GM12873 (cell line): Measurements from ENCODE around the gene NPAS3.

ENCODE experiments used
- TF ChIP-seq, protein P1 (sequence below): IDR thresholded peaks from 2 replicates; pipeline ENCODE4 v1.5.1; 2012; ENCODE audit warnings: low read depth, mild to moderate bottlenecking, moderate library complexity, low read length, control low read depth; ENCODE audit not compliant: insufficient read depth; ENCODE audit errors: missing control alignments

The NPAS3 gene

DNA sequence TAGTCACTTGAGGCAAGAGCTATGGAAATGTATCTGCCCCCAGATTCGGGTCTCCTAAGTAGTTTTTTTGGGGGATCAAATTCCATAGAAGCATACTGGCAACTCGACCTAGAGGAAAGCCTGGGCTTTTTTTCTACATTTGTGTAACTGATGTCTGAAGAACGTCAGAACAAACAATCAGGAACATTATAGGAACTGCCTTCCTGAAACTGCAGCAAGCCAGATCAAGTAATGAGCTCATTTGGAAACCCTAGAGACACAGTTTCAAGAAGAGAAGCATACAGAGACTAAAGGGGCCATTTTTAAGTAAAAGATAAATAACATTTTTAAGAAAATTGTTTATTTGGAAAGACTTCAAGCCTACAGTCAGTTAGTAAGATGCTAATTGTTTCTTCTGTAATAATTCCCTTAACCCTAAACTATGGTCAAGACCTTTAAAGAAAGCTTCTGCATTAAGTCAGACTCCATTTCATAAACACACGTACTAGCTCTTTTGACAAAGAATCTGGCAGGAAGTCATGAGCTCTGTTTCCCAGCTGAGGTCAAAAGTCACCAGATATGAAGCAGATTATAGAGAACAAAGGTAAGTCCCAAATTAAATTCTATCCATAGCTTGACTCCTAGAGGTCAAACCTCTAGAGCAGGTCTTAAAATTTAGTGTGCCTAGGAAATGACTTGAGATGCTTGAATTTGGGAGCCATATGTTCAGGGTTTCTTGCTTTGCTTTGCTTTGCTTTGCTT lies 899.4 kb downstream of the NPAS3 start:
- TF ChIP-seq, protein P1, sequence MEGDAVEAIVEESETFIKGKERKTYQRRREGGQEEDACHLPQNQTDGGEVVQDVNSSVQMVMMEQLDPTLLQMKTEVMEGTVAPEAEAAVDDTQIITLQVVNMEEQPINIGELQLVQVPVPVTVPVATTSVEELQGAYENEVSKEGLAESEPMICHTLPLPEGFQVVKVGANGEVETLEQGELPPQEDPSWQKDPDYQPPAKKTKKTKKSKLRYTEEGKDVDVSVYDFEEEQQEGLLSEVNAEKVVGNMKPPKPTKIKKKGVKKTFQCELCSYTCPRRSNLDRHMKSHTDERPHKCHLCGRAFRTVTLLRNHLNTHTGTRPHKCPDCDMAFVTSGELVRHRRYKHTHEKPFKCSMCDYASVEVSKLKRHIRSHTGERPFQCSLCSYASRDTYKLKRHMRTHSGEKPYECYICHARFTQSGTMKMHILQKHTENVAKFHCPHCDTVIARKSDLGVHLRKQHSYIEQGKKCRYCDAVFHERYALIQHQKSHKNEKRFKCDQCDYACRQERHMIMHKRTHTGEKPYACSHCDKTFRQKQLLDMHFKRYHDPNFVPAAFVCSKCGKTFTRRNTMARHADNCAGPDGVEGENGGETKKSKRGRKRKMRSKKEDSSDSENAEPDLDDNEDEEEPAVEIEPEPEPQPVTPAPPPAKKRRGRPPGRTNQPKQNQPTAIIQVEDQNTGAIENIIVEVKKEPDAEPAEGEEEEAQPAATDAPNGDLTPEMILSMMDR, result no peak

DNA sequence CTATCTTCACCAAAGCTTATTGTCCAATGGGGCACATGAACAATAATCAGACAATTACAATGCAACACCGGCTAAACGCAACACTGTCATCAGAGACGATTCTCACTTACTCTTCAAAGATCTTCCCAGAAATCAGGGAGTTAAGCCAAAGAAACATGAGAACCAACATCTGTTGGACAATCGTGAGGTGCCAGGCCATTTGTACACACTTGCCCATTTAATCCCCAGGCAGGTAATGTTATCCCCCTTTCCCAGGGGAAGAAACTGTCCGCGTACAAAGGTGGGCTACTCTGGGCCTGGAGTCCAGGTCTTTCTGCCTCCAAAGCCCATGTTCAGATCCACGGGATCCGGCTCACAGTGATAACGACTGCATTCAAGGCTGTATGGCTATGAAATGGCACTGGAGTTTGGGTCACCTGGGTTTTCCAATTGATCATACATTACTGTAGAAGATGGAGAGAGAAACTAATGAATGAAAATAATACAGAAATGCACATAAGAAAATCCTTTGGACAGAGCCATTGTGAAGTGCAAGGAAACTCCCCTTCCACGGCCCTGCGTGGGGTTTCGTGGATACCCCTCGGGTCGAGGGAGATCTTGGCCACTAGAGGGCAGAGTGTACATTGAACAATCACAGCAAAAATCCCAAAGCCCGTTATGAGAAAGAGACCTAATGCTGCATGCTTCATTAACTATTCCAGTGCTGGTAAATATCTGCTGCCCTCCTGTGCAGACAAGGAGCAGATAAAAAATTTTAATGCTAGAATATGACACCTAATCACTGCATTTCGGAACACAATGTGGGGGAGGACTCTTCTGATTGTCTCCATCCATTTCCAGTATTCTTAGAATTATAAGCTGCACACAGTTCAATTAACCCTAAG lies 900.8 kb downstream of the NPAS3 start:
- TF ChIP-seq, protein P1, result peak; percentile 84

DNA sequence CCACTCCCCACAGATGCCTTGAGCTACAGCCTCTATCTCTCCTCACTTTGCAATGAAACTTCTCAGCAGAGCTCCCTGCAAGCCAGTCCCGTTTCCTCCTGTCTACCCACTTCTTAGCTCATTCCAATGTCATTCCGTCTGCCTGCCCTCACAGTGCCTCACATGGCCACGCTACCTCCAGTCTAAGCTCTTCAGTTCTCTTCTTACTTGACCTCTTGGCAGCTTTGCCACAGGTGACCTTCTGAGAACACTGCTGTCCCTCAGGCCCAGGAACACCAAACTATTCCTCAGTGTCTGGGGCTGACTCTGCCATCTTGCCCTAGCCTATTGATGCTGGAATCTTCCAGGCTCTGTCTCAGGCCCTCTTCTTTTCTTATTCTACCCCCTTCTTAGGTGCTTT lies 902.1 kb downstream of the NPAS3 start:
- TF ChIP-seq, protein P1, result no peak

DNA sequence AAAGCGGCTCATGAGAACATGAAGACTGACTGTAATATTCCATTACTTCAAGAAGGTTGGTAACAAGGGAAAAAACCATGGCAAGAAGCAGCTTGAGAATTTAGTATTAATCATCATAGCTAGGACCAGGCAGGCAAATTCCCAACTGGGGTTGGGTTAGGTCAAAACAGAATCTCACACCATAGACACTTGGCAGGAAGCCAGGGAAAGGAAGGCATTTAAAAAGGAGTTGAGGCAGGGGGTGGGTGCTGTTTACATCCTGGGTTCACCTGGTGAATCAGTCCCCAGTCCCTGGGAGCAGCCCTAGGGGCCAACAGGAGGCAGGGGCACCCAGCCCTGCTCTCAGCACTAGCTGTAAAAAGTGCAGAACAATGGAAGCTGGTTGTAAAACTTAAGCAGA lies 903.6 kb downstream of the NPAS3 start:
- TF ChIP-seq, protein P1, result no peak

DNA sequence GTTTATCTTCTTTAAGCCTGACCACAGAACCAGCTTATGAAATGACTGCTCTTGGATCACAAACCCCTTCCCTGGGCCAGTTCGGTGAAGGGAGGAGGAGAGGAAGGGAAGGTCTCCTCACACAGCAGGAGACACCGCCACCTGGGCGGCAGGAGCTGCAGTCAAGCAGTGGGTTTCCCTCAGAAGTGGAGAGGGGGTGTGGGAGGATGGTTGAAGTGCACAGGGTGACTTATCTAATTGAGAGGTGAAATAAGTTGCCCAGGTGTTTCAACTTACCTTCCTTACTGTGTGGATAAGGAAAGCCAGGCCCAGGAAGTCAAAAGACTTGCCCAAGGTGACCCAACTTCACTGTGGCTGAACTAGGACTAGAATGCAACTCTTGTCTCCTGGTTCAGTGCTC lies 905.4 kb downstream of the NPAS3 start:
- TF ChIP-seq, protein P1, result no peak

DNA sequence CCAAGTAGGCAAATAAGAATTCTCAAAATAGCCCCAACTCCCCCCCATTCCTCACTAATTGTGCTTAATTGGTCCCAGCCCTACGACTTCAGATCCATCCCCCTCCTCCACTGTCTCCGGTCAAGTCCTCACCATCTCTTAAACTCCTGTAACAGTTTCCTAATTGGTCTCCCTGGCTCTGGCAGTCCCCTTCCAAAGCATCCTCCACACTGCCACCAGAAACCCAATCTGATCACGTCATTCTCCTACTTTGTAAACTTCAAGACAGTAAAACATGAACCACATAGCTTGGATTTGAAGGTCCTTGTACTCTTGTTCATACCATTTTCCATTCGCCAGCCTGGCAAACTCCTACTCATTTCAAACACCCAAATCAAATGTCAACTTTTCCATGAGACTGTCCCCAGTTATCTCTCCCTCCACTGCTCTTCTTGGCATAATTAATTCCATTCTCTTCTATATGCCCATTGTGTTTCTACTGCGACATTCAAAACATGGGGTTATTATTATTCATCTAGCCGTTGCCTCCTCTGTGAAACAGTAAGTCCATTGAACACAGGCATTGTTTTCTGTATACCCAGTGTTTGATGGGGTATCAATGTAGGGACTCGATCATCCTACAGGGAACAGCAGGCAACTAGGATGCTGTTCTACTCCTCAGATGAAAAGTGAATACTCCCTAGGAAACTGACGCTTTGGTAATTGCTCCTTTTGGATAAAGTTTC lies 907.6 kb downstream of the NPAS3 start:
- TF ChIP-seq, protein P1, result no peak

DNA sequence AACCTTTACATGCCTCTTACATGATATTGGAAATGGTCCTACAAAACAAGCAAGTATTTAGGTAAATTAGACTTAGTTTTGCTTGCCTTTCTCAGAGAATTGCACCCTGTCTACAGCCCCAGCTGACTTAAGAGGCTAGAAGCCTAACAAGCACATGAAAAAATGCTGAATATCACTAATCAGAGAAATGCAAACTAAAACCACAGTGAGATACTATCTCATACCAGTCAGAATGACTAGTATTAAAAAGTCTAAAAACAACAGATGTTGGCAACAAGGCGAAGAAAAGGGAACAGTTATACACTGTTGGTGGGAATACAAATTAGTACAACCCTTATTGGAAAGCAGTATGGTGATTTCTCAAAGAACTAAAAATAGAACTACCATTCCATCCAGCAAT lies 908.4 kb downstream of the NPAS3 start:
- TF ChIP-seq, protein P1, result no peak
